Right atrium auricular region (tissue), 2 donors: ENCODE data around the gene ZNF91. TPM values are rescaled to one million over a fixed set of nuclear protein-coding genes. Genes with fewer than 3 reads are reported as not detected.
A peak's percentile ranks its signal among the peaks of the same experiment; 100 is the strongest.

Experiments
- DNase-seq: peaks from one replicate; pipeline ENCODE4 v3.0.0-alpha.2; 2019; ENCODE audit warnings: low spot score
- H3K27ac ChIP-seq, 2 donors: fragments of 200-600 bp; sonication (generic); 1 replicate in 1 of 2; 2 replicates in 1 of 2; pipeline ENCODE4 v1.5.1; 2016 to 2019
- H3K27me3 ChIP-seq, 2 donors: fragments of 200-600 bp; sonication (generic); one replicate each; pipeline versions ENCODE4 v1.5.1 to v1.6.0; 2017 to 2019
- H3K36me3 ChIP-seq: fragments of 200-600 bp; sonication (generic); one replicate; pipeline ENCODE4 v1.5.1; 2016
- H3K4me1 ChIP-seq, 2 donors: fragments of 200-600 bp; sonication (generic); one replicate each; pipeline versions ENCODE4 v1.5.1 to v1.6.0; 2017 to 2019
- H3K4me3 ChIP-seq, 2 donors: fragments of 200-600 bp; sonication (generic); 1 replicate in 1 of 2; 2 replicates in 1 of 2; pipeline ENCODE4 v1.5.1; 2017 to 2019; ENCODE audit warnings: mild to moderate bottlenecking in 1 of 2, moderate library complexity in 1 of 2
- H3K9me3 ChIP-seq, 2 donors: fragments of 200-600 bp; sonication (generic); one replicate each; pipeline ENCODE4 v1.5.1; 2019
- total RNA-seq, 2 donors: library from RNA; depleted of rRNA; stranded (reverse); fragments of >200 nt; gene quantifications; one replicate each; pipeline ENCODE4 v1.1.0, GENCODE V29; 2016
- TF ChIP-seq, protein P1 (sequence below), 2 donors: fragments of 200-600 bp; sonication (generic); IDR thresholded peaks; one replicate each; pipeline ENCODE4 v1.5.1; 2019; ENCODE audit warnings: antibody characterized with exemption in 2 of 2

ZNF91 gene
- total RNA-seq, 2 donors from 2014 or later: 101 TPM

DNA sequence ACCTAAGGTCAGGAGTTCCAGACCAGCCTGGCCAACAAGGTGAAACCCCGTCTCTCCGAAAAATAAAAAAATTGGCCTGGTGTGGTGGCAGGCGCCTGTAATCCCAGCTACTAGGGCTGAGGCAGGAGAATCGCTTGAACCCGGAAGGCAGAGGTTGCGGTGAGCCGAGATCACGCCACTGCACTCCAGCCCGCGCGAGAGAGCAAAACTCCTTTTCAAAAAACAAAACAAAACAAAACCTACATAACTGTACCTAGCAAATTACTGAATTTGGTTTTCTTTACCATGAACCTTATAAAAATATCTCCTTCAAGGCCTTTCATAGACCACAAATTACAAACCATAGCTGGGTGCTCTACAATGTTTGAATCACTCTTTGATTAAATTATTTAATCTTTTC lies 760 bp downstream of the ZNF91 start:
- DNase-seq: no peak
- Histone ChIP-seq H3K4me3 (peak overlapping the region; percentile 84 to 100), H3K27me3 (no peaks in the 10 kb centered on the region), H3K4me1 (peaks cover 0 to 38% of the 10 kb centered on the region in 2 donors), H3K36me3 (no peaks in the 10 kb centered on the region), H3K9me3 (no peaks in the 10 kb centered on the region), H3K27ac (peak overlapping the region; percentile 96 to 97)
- TF ChIP-seq, protein P1, sequence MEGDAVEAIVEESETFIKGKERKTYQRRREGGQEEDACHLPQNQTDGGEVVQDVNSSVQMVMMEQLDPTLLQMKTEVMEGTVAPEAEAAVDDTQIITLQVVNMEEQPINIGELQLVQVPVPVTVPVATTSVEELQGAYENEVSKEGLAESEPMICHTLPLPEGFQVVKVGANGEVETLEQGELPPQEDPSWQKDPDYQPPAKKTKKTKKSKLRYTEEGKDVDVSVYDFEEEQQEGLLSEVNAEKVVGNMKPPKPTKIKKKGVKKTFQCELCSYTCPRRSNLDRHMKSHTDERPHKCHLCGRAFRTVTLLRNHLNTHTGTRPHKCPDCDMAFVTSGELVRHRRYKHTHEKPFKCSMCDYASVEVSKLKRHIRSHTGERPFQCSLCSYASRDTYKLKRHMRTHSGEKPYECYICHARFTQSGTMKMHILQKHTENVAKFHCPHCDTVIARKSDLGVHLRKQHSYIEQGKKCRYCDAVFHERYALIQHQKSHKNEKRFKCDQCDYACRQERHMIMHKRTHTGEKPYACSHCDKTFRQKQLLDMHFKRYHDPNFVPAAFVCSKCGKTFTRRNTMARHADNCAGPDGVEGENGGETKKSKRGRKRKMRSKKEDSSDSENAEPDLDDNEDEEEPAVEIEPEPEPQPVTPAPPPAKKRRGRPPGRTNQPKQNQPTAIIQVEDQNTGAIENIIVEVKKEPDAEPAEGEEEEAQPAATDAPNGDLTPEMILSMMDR (IDR thresholded peaks at IDR 0.05): no peak

DNA sequence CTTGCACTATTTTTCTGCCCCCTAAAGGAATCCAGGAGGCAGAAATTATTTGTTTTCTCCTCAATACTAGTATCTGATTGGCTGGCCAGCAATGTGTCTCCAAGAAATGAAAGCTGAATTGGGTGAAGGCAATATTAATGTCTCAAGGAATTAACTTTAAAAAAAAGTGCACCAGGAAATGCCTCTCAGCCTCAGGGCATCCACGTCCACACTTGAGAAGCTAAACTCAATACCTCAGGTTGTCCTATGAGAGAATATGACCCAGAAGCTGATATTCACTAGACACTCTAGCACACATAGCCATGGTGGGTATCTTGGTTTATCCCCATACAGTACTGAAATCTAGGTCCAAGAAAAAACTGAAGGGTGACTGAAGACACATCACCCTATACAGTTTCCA lies 2.1 kb downstream of the ZNF91 start:
- TF ChIP-seq, protein P1 (IDR thresholded peaks at IDR 0.05): no peak
- DNase-seq: no peak
- H3K27ac ChIP-seq: peak overlapping the region in 1 of 2 donors; percentile 25
- peaks cover 0 to 47% of the 10 kb centered on the region in 2 donors for H3K4me1 ChIP-seq
- H3K36me3 ChIP-seq: no peaks in the 10 kb centered on the region
- H3K27me3 ChIP-seq: no peaks in the 10 kb centered on the region
- no peaks in the 10 kb centered on the region for H3K9me3 ChIP-seq
- no peak overlapping the region for H3K4me3 ChIP-seq

DNA sequence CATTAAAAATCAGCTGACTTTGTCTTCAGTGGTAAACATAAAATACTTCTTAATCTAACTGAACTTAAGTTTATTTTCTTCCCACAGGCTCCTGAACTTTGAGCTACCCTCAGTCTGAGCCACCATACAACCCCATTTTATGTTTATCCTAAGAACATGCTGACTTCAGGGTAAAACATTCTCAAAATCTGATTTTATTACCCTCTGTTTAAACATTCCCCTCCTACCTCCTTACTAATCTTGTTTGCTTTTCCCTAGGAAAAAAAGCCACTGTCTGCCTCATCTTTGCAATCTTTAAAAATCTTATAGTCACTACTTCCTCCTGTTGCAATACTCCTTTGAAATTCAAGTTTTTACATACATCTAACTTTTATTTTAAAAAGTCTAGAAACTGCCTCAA lies 4.0 kb downstream of the ZNF91 start:
- H3K27ac ChIP-seq: no peak overlapping the region
- no peaks in the 10 kb centered on the region for H3K27me3 ChIP-seq
- TF ChIP-seq, protein P1 (IDR thresholded peaks at IDR 0.05): no peak
- DNase-seq: no peak
- H3K9me3 ChIP-seq: no peaks in the 10 kb centered on the region
- peaks cover 0 to 49% of the 10 kb centered on the region in 2 donors for H3K4me1 ChIP-seq
- peaks cover 10% of the 10 kb centered on the region for H3K36me3 ChIP-seq
- H3K4me3 ChIP-seq: no peak overlapping the region

DNA sequence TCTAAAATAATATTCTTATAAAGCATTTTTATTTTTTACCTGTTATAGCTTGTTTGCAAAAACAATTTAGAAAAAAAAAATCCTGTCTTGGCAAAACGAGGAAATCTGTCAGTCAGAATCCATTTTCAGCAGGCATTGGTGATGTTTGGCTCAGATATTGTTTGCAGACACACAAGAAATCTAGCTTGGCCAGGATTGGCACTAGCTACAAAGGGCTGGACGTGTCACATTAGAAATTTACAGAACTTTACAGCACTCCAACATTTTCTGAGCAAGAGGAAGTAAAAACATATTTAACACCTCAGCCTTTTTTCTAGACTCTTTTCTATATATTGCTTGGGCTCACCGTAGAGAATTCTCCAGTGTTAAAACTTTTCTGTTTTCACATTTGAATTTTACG lies 9.9 kb downstream of the ZNF91 start:
- H3K36me3 ChIP-seq: peaks cover 30% of the 10 kb centered on the region

DNA sequence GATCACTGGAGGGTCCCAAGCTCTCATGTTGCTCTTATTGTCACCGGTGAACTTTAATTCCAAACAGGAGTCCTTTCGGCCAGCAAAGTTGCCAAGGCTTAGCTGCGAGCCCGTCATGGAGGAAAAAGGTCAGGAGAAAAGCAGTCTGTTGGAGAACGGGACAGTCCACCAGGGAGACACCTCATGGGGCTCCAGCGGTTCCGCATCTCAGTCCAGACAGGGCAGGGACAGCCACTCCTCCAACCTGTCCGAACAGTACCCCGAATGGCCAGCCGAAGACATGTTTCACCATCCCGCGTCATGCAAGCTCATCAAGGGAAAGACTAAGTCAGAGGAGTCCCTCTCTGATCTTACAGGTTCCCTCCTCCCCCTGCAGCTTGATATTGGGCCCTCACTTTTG lies 10.4 kb downstream of the ZNF91 start:
- Histone ChIP-seq H3K27ac (no peak overlapping the region), H3K4me3 (no peak overlapping the region), H3K36me3 (peaks cover 30% of the 10 kb centered on the region), H3K9me3 (peaks cover 0 to 11% of the 10 kb centered on the region in 2 donors), H3K4me1 (peaks cover 0 to 37% of the 10 kb centered on the region in 2 donors), H3K27me3 (no peaks in the 10 kb centered on the region)
- TF ChIP-seq, protein P1 (IDR thresholded peaks at IDR 0.05): no peak
- no peak for DNase-seq

More for the DNA sequence above, 9.9 kb downstream of the ZNF91 start:
- peaks cover 0 to 11% of the 10 kb centered on the region in 2 donors for H3K9me3 ChIP-seq
- TF ChIP-seq, protein P1 (IDR thresholded peaks at IDR 0.05): no peak
- no peak for DNase-seq
- H3K27me3 ChIP-seq: no peaks in the 10 kb centered on the region
- H3K27ac ChIP-seq: no peak overlapping the region
- peaks cover 0 to 37% of the 10 kb centered on the region in 2 donors for H3K4me1 ChIP-seq
- H3K4me3 ChIP-seq: no peak overlapping the region

DNA sequence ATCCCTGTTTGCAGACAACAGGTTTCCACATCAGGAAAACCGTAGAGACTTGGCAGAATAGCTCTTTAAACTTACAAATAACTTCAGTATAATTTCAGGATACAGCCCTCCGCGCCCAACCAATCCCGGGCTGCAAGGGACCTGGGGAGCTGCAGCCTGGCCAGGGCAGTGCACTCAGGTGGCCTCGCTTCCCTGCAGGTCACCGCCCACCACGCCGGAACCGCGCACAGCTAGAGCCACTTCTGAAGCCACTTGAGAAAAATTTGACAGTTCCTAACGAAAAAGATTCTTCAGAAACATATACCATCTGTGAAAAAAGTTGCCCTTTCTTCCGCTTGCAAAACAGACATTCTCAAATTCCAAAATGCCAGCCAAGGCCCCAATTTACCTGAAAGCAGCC lies 11.1 kb downstream of the ZNF91 start:
- Histone ChIP-seq H3K9me3 (peaks cover 0 to 11% of the 10 kb centered on the region in 2 donors), H3K27ac (no peak overlapping the region), H3K36me3 (peaks cover 34% of the 10 kb centered on the region), H3K4me1 (peaks cover 0 to 39% of the 10 kb centered on the region in 2 donors), H3K27me3 (no peaks in the 10 kb centered on the region), H3K4me3 (no peak overlapping the region)
- TF ChIP-seq, protein P1 (IDR thresholded peaks at IDR 0.05): no peak
- no peak for DNase-seq
